SU-DHL-6 (cell line): ENCODE data around the gene KRT82.

Source experiments
- EZH2phosphoT487 ChIP-seq: fragments of 200-600 bp; sonication (generic), shearing (Covaris generic); conservative IDR thresholded peaks from 2 replicates; pipeline ENCODE4 v1.6.1; 2018; ENCODE audit warnings: mild to moderate bottlenecking, antibody characterized with exemption, low read length, moderate library complexity, mixed read lengths
- TF ChIP-seq, protein P1 (sequence below): fragments of 200-600 bp; sonication (generic); IDR thresholded peaks from one replicate; pipeline ENCODE4 v1.5.1; 2017; ENCODE audit warnings: antibody characterized with exemption, mild to moderate bottlenecking, low read length, moderate library complexity; ENCODE audit not compliant: insufficient read depth, poor library complexity, severe bottlenecking

GRCh38 chr12:52423035-52423434 lies 16.9 kb upstream of the KRT82 start:
- TF ChIP-seq, protein P1, sequence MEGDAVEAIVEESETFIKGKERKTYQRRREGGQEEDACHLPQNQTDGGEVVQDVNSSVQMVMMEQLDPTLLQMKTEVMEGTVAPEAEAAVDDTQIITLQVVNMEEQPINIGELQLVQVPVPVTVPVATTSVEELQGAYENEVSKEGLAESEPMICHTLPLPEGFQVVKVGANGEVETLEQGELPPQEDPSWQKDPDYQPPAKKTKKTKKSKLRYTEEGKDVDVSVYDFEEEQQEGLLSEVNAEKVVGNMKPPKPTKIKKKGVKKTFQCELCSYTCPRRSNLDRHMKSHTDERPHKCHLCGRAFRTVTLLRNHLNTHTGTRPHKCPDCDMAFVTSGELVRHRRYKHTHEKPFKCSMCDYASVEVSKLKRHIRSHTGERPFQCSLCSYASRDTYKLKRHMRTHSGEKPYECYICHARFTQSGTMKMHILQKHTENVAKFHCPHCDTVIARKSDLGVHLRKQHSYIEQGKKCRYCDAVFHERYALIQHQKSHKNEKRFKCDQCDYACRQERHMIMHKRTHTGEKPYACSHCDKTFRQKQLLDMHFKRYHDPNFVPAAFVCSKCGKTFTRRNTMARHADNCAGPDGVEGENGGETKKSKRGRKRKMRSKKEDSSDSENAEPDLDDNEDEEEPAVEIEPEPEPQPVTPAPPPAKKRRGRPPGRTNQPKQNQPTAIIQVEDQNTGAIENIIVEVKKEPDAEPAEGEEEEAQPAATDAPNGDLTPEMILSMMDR, result no peak
- TF ChIP-seq EZH2phosphoT487, result no peak
